ENCODE data around the gene FN1.
"Not testable (repeated sequence)": the region's sequence is repeated elsewhere in the genome, so short reads cannot be mapped to it uniquely, and the experiment has no call there.

FN1 gene

GRCh38 chr2:215365184-215365658 is 70.6 kb downstream of the FN1 start:
- H3K27ac Mint-ChIP-seq = no peak overlapping the region
- H3K4me3 Mint-ChIP-seq = no peak overlapping the region
- H3K9me3 Mint-ChIP-seq = no peaks in the 10 kb centered on the region
- H3K36me3 Mint-ChIP-seq (ENCODE audit: low read depth) = peaks cover 53% of the 10 kb centered on the region
- H3K4me1 Mint-ChIP-seq (ENCODE audit: low read depth) = no peaks in the 10 kb centered on the region
- H3K27me3 Mint-ChIP-seq = no peaks in the 10 kb centered on the region

- H3K27me3 Mint-ChIP-seq = no peaks in the 10 kb centered on the region
- no peak overlapping the region for H3K27ac Mint-ChIP-seq
Measured at GRCh38 chr2:215364157-215365155, 71.4 kb downstream of the FN1 start.

DNA sequence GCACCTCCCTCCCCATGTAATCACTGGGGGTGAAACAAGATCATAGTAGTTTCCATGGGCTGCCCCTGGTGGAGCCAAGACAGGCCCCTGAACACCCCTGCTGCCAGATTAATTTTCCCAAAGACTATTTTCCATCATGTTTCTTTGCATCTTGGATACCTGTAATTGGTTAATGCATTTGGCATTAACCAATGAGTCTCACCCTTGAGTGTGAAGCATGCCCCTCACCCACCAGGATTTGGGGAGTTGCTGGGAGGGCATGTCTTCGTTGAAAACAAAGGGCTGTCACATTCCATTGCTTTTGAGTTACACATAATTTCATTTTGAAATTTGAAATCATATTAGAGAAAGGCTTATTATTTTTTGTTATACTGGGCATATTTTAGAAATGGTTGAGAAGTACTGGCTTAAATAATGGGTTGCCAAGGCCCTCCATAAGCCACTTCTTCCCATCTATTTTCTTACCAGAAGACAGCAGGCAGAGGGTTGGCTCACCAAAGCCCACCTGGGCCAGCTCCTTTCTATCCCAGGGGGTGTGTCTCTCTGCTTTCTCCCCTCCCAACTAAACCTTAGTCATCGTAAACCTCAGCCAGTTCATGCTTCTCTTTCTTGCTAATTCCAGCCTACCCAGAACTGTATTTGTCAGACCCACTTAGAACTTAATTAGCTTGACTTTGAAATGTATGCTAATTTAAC is 72.3 kb downstream of the FN1 start:
- no peaks in the 10 kb centered on the region for H3K27me3 Mint-ChIP-seq
- H3K4me1 Mint-ChIP-seq (ENCODE audit: low read depth) = no peaks in the 10 kb centered on the region
- no peaks in the 10 kb centered on the region for H3K9me3 Mint-ChIP-seq
- no peak overlapping the region for H3K4me3 Mint-ChIP-seq
- peaks cover 57% of the 10 kb centered on the region for H3K36me3 Mint-ChIP-seq (ENCODE audit: low read depth)
- H3K27ac Mint-ChIP-seq = no peak overlapping the region

More at GRCh38 chr2:215364157-215365155, 71.4 kb downstream of the FN1 start:
- no peaks in the 10 kb centered on the region for H3K9me3 Mint-ChIP-seq
- H3K4me1 Mint-ChIP-seq (ENCODE audit: low read depth) = no peaks in the 10 kb centered on the region
- no peak overlapping the region for H3K4me3 Mint-ChIP-seq
- peaks cover 56% of the 10 kb centered on the region for H3K36me3 Mint-ChIP-seq (ENCODE audit: low read depth)

DNA sequence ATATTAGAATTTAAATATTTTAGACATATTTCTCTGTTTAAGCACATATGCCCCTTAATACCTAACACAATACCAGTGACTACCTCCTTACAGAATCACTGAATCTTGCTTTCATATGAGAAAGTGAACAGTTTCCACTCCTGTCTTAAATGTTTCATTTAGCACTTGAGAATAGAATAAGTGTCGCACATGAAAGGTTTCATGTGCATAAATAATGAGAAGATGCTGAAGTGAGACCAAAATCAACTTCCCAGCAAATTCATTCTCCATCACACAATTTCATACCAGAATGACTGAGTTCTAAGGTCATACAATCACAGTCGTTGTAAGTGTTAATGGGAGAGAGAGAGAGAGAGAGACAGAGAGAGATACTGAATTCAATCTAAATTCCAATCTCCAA is 72.8 kb downstream of the FN1 start:
- Mint-ChIP-seq H3K27me3 (no peaks in the 10 kb centered on the region), H3K27ac (no peak overlapping the region), H3K36me3 (ENCODE audit: low read depth) (peaks cover 63% of the 10 kb centered on the region), H3K4me1 (ENCODE audit: low read depth) (no peaks in the 10 kb centered on the region), H3K4me3 (no peak overlapping the region), H3K9me3 (no peaks in the 10 kb centered on the region)

DNA sequence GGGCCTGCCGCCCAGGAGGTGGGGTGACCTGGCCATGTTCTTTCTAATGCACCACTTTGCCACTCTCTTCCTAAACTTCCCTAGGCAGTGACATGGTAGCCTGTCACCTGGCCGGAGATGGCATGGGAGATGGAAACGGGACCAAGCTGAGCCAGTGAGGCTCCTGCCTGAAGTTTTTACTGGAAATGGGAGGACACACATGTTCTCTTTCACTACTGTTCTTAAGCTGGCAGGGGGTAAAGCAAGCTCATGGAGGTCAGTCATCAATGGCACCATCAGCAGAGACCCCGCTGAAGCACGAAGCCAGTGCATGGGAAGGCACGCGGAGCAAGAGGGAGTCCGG is 73.3 kb downstream of the FN1 start:
- Mint-ChIP-seq H3K4me1 (ENCODE audit: low read depth) (no peaks in the 10 kb centered on the region), H3K9me3 (no peaks in the 10 kb centered on the region)

GRCh38 chr2:215361876-215362561 is 73.8 kb downstream of the FN1 start:
- Mint-ChIP-seq H3K36me3 (ENCODE audit: low read depth) (peaks cover 65% of the 10 kb centered on the region), H3K9me3 (no peaks in the 10 kb centered on the region), H3K4me1 (ENCODE audit: low read depth) (no peaks in the 10 kb centered on the region), H3K27ac (no peak overlapping the region), H3K4me3 (no peak overlapping the region), H3K27me3 (no peaks in the 10 kb centered on the region)

More for the DNA sequence above, 73.3 kb downstream of the FN1 start:
- Mint-ChIP-seq H3K27ac (no peak overlapping the region), H3K27me3 (no peaks in the 10 kb centered on the region), H3K36me3 (ENCODE audit: low read depth) (peaks cover 61% of the 10 kb centered on the region), H3K4me3 (no peak overlapping the region)

GRCh38 chr2:215361211-215361875 is 74.5 kb downstream of the FN1 start:
- H3K4me1 Mint-ChIP-seq (ENCODE audit: low read depth) = no peaks in the 10 kb centered on the region
- H3K27ac Mint-ChIP-seq = no peak overlapping the region
- H3K36me3 Mint-ChIP-seq (ENCODE audit: low read depth) = peaks cover 66% of the 10 kb centered on the region
- no peak overlapping the region for H3K4me3 Mint-ChIP-seq
- no peaks in the 10 kb centered on the region for H3K9me3 Mint-ChIP-seq
- H3K27me3 Mint-ChIP-seq = no peaks in the 10 kb centered on the region

DNA sequence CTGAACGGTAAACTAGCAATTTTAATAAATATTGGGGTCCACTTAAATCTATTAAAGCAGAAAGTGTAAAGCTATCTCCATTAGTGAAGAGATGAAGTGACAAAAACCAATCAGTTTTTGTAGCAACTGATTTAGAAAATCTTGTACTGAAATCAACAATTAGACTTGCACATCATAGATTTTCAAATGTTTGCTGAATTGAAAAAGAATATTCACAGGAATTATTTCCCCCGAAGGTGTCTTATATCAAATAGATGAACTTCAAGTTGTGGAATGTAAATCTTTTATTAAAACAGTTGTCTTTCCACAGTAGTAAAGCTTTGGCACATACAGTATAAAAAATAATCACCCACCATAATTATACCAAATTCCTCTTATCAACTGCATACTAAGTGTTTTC is 75.3 kb downstream of the FN1 start:
- Mint-ChIP-seq H3K9me3 (no peaks in the 10 kb centered on the region), H3K36me3 (ENCODE audit: low read depth) (peaks cover 66% of the 10 kb centered on the region), H3K27me3 (no peaks in the 10 kb centered on the region), H3K4me1 (ENCODE audit: low read depth) (no peaks in the 10 kb centered on the region), H3K27ac (no peak overlapping the region), H3K4me3 (no peak overlapping the region)

GRCh38 chr2:215360059-215360458 is 75.8 kb downstream of the FN1 start:
- peaks cover 71% of the 10 kb centered on the region for H3K36me3 Mint-ChIP-seq (ENCODE audit: low read depth)

GRCh38 chr2:215359576-215359922 is 76.3 kb downstream of the FN1 start:
- no peaks in the 10 kb centered on the region for H3K9me3 Mint-ChIP-seq

More at GRCh38 chr2:215360059-215360458, 75.8 kb downstream of the FN1 start:
- H3K4me3 Mint-ChIP-seq; H3K4me1 Mint-ChIP-seq (ENCODE audit: low read depth); H3K27ac Mint-ChIP-seq; H3K27me3 Mint-ChIP-seq; H3K9me3 Mint-ChIP-seq: not testable (repeated sequence)

DNA sequence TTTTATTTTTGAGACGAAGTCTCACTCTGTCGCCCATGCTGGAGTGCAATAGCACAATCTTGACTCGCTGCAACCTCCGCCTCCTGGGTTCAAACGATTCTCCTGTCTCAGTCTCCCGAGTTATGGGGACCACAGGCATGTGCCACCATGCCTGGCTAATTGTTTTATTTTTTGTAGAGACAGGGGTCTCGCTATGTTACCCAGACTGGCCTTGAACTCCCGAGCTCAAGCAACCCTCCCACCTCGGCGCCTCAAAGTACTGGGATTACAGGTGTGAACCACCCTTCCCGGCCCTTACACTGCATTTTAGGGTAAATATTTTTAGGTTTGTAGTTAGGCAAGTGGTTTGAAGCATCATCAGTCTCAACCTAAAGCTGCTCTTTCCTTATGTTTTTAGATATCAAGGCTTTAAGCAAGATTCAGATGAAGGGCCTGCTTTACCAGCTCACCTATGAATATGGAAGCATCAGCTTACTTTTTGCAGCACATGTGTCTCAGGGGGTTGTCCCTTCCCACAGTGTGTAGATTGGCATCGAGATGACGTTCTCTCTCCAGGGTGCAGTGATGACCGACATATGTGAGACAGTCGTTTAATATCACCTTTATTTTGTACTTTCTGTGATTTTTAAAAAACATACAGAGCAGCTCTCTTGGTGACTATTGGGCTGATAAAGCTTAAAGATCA is 76.8 kb downstream of the FN1 start:
- Mint-ChIP-seq H3K27me3 (no peaks in the 10 kb centered on the region), H3K9me3 (no peaks in the 10 kb centered on the region), H3K27ac (no peak overlapping the region), H3K4me1 (ENCODE audit: low read depth) (no peaks in the 10 kb centered on the region), H3K36me3 (ENCODE audit: low read depth) (peaks cover 69% of the 10 kb centered on the region), H3K4me3 (no peak overlapping the region)

More at GRCh38 chr2:215359576-215359922, 76.3 kb downstream of the FN1 start:
- Mint-ChIP-seq H3K4me3 (no peak overlapping the region), H3K4me1 (ENCODE audit: low read depth) (no peaks in the 10 kb centered on the region), H3K27me3 (no peaks in the 10 kb centered on the region), H3K36me3 (ENCODE audit: low read depth) (peaks cover 69% of the 10 kb centered on the region), H3K27ac (no peak overlapping the region)

- no peaks in the 10 kb centered on the region for H3K27me3 Mint-ChIP-seq
- no peak overlapping the region for H3K4me3 Mint-ChIP-seq
- peaks cover 63% of the 10 kb centered on the region for H3K36me3 Mint-ChIP-seq (ENCODE audit: low read depth)
- no peaks in the 10 kb centered on the region for H3K4me1 Mint-ChIP-seq (ENCODE audit: low read depth)
- no peak overlapping the region for H3K27ac Mint-ChIP-seq
- no peaks in the 10 kb centered on the region for H3K9me3 Mint-ChIP-seq
Measured at GRCh38 chr2:215358312-215358845, 77.5 kb downstream of the FN1 start.

- H3K36me3 Mint-ChIP-seq (ENCODE audit: low read depth) = peaks cover 66% of the 10 kb centered on the region
- H3K4me1 Mint-ChIP-seq (ENCODE audit: low read depth) = no peaks in the 10 kb centered on the region
- no peaks in the 10 kb centered on the region for H3K27me3 Mint-ChIP-seq
- no peak overlapping the region for H3K27ac Mint-ChIP-seq
- H3K9me3 Mint-ChIP-seq = no peaks in the 10 kb centered on the region
- H3K4me3 Mint-ChIP-seq = no peak overlapping the region
Measured at GRCh38 chr2:215357660-215358059, 78.2 kb downstream of the FN1 start.

- Mint-ChIP-seq H3K36me3 (ENCODE audit: low read depth) (peaks cover 62% of the 10 kb centered on the region), H3K27me3 (no peaks in the 10 kb centered on the region), H3K9me3 (no peaks in the 10 kb centered on the region), H3K4me3 (no peak overlapping the region), H3K4me1 (ENCODE audit: low read depth) (no peaks in the 10 kb centered on the region), H3K27ac (no peak overlapping the region)
Measured at GRCh38 chr2:215356948-215357461, 78.9 kb downstream of the FN1 start.
